Body of pancreas (tissue), 4 donors: ENCODE data around the gene CACNA2D4.

Experiments
- POLR2A ChIP-seq, 3 donors: fragments of 450-650 bp; IDR thresholded peaks; one replicate each; pipeline ENCODE4 v1.6.1; 2016; ENCODE audit warnings: antibody characterized with exemption in 3 of 3, mild to moderate bottlenecking in 2 of 3
- TF ChIP-seq, protein P1 (sequence below), 7 experiments: fragments of 450-650 bp in 4 of 7; fragments of 200-600 bp in 3 of 7; sonication (generic) in 3 of 7; IDR thresholded peaks; one replicate each; pipeline ENCODE4 v1.5.1; 2016 to 2019; ENCODE audit warnings: antibody characterized with exemption in 7 of 7

DNA sequence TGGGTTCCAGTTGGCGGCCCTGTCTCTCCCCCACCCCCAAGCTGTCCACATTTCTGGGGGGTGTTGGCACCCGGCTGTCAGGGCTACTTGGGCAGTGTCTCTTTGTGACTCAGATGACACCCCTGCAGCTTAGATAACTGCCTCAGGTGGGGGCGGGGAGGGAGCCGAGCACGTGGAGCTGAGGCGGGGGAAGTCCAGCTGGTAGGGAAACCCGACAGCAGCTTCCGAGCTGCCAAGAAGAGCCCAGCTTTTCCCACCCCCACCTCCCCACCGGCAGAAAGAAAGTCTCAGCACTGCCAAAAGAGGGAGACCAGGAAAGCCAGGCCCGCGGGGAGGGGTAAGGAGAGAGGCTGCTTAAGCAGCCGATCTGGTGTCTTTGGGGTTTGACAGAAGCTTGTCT, 96.6 kb downstream of the CACNA2D4 start:
- TF ChIP-seq, protein P1, sequence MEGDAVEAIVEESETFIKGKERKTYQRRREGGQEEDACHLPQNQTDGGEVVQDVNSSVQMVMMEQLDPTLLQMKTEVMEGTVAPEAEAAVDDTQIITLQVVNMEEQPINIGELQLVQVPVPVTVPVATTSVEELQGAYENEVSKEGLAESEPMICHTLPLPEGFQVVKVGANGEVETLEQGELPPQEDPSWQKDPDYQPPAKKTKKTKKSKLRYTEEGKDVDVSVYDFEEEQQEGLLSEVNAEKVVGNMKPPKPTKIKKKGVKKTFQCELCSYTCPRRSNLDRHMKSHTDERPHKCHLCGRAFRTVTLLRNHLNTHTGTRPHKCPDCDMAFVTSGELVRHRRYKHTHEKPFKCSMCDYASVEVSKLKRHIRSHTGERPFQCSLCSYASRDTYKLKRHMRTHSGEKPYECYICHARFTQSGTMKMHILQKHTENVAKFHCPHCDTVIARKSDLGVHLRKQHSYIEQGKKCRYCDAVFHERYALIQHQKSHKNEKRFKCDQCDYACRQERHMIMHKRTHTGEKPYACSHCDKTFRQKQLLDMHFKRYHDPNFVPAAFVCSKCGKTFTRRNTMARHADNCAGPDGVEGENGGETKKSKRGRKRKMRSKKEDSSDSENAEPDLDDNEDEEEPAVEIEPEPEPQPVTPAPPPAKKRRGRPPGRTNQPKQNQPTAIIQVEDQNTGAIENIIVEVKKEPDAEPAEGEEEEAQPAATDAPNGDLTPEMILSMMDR (IDR thresholded peaks at IDR 0.05): no peak
- no peak for TF ChIP-seq POLR2A (IDR thresholded peaks at IDR 0.05)
